ENCODE data around the gene ADGRL3. TPM values are rescaled to one million over a fixed set of nuclear protein-coding genes. Genes with fewer than 3 reads are reported as not detected.
"Not testable (repeated sequence)": the region's sequence is repeated elsewhere in the genome, so short reads cannot be mapped to it uniquely, and the experiment has no call there.

The ADGRL3 gene
- total RNA-seq, 2 experiments from 2014 or later, result not detected

- no peaks in the 10 kb centered on the region for H3K4me1 Mint-ChIP-seq
- POLR2A ChIA-PET, result no interaction called here
- H3K27ac Mint-ChIP-seq, result no peak overlapping the region
- DNase-seq (no peak), ATAC-seq (ENCODE audit: low read depth) (no peak)
- no peaks in the 10 kb centered on the region for H3K27me3 Mint-ChIP-seq
- H3K4me3 Mint-ChIP-seq, result no peak overlapping the region
- H3K36me3 Mint-ChIP-seq, result no peaks in the 10 kb centered on the region
- H3K9me3 Mint-ChIP-seq, result peaks cover 2% of the 10 kb centered on the region
Observed at GRCh38 chr4:61760820-61761219, 560.7 kb downstream of the ADGRL3 start.

GRCh38 chr4:61762722-61763627, 562.8 kb downstream of the ADGRL3 start:
- POLR2A ChIA-PET, result no interaction called here
- H3K9me3 Mint-ChIP-seq, result peaks cover 2% of the 10 kb centered on the region
- no peak for ATAC-seq (ENCODE audit: low read depth)
- no peak overlapping the region for H3K4me3 Mint-ChIP-seq
- no peaks in the 10 kb centered on the region for H3K36me3 Mint-ChIP-seq
- H3K27ac Mint-ChIP-seq, result no peak overlapping the region
- DNase-seq, result no peak
- H3K4me1 Mint-ChIP-seq, result no peaks in the 10 kb centered on the region
- H3K27me3 Mint-ChIP-seq, result no peaks in the 10 kb centered on the region

GRCh38 chr4:61763682-61764081, 563.6 kb downstream of the ADGRL3 start:
- no peak for ATAC-seq (ENCODE audit: low read depth)
- Mint-ChIP-seq H3K4me1 (no peaks in the 10 kb centered on the region), H3K27ac (no peak overlapping the region), H3K27me3 (no peaks in the 10 kb centered on the region), H3K36me3 (no peaks in the 10 kb centered on the region), H3K4me3 (no peak overlapping the region), H3K9me3 (peaks cover 3% of the 10 kb centered on the region)
- POLR2A ChIA-PET, result no interaction called here
- no peak for DNase-seq

GRCh38 chr4:61764090-61764489, 564.0 kb downstream of the ADGRL3 start:
- ATAC-seq (ENCODE audit: low read depth); H3K9me3 Mint-ChIP-seq; H3K27ac Mint-ChIP-seq; POLR2A ChIA-PET; H3K36me3 Mint-ChIP-seq; H3K4me3 Mint-ChIP-seq; H3K27me3 Mint-ChIP-seq; DNase-seq; H3K4me1 Mint-ChIP-seq: not testable (repeated sequence)

- H3K27ac Mint-ChIP-seq; H3K27me3 Mint-ChIP-seq; H3K4me1 Mint-ChIP-seq; H3K4me3 Mint-ChIP-seq; ATAC-seq (ENCODE audit: low read depth); H3K9me3 Mint-ChIP-seq; H3K36me3 Mint-ChIP-seq; DNase-seq; POLR2A ChIA-PET: not testable (repeated sequence)
Observed at GRCh38 chr4:61769444-61770167, 569.5 kb downstream of the ADGRL3 start.

GRCh38 chr4:61770456-61770855, 570.3 kb downstream of the ADGRL3 start:
- Mint-ChIP-seq H3K4me1 (no peaks in the 10 kb centered on the region), H3K27me3 (no peaks in the 10 kb centered on the region), H3K4me3 (no peak overlapping the region), H3K36me3 (no peaks in the 10 kb centered on the region), H3K27ac (no peak overlapping the region), H3K9me3 (peaks cover 7% of the 10 kb centered on the region)
- DNase-seq (no peak), ATAC-seq (ENCODE audit: low read depth) (no peak)
- POLR2A ChIA-PET, result no interaction called here

GRCh38 chr4:61771056-61771455, 570.9 kb downstream of the ADGRL3 start:
- Mint-ChIP-seq H3K36me3 (no peaks in the 10 kb centered on the region), H3K4me1 (no peaks in the 10 kb centered on the region), H3K27me3 (no peaks in the 10 kb centered on the region), H3K27ac (no peak overlapping the region), H3K4me3 (no peak overlapping the region), H3K9me3 (peaks cover 7% of the 10 kb centered on the region)
- POLR2A ChIA-PET, result no interaction called here
- no peak for DNase-seq
- no peak for ATAC-seq (ENCODE audit: low read depth)

- no peak overlapping the region for H3K4me3 Mint-ChIP-seq
- no peaks in the 10 kb centered on the region for H3K4me1 Mint-ChIP-seq
- DNase-seq, result no peak
- H3K27me3 Mint-ChIP-seq, result no peaks in the 10 kb centered on the region
- peaks cover 7% of the 10 kb centered on the region for H3K9me3 Mint-ChIP-seq
- POLR2A ChIA-PET, result no interaction called here
- no peak for ATAC-seq (ENCODE audit: low read depth)
- H3K27ac Mint-ChIP-seq, result no peak overlapping the region
- H3K36me3 Mint-ChIP-seq, result no peaks in the 10 kb centered on the region
Observed at GRCh38 chr4:61772126-61772525, 572.0 kb downstream of the ADGRL3 start.

- H3K4me1 Mint-ChIP-seq, result no peaks in the 10 kb centered on the region
- H3K9me3 Mint-ChIP-seq, result peaks cover 6% of the 10 kb centered on the region
- POLR2A ChIA-PET, result no interaction called here
- no peaks in the 10 kb centered on the region for H3K36me3 Mint-ChIP-seq
- H3K27ac Mint-ChIP-seq, result no peak overlapping the region
- no peaks in the 10 kb centered on the region for H3K27me3 Mint-ChIP-seq
- DNase-seq, result no peak
- H3K4me3 Mint-ChIP-seq, result no peak overlapping the region
- no peak for ATAC-seq (ENCODE audit: low read depth)
Observed at GRCh38 chr4:61773655-61774245, 573.6 kb downstream of the ADGRL3 start.

- DNase-seq, result no peak
- Mint-ChIP-seq H3K36me3 (no peaks in the 10 kb centered on the region), H3K4me3 (no peak overlapping the region), H3K9me3 (peaks cover 3% of the 10 kb centered on the region), H3K4me1 (no peaks in the 10 kb centered on the region), H3K27ac (no peak overlapping the region), H3K27me3 (no peaks in the 10 kb centered on the region)
- POLR2A ChIA-PET, result no interaction called here
- ATAC-seq (ENCODE audit: low read depth), result no peak
Observed at GRCh38 chr4:61782133-61782532, 582.0 kb downstream of the ADGRL3 start.

GRCh38 chr4:61783050-61783449, 582.9 kb downstream of the ADGRL3 start:
- H3K4me3 Mint-ChIP-seq, result no peak overlapping the region
- no peak overlapping the region for H3K27ac Mint-ChIP-seq
- no peaks in the 10 kb centered on the region for H3K27me3 Mint-ChIP-seq
- POLR2A ChIA-PET, result no interaction called here
- H3K9me3 Mint-ChIP-seq, result peaks cover 3% of the 10 kb centered on the region
- ATAC-seq (ENCODE audit: low read depth), result no peak
- DNase-seq, result no peak
- no peaks in the 10 kb centered on the region for H3K36me3 Mint-ChIP-seq
- H3K4me1 Mint-ChIP-seq, result no peaks in the 10 kb centered on the region

GRCh38 chr4:61785761-61786160, 585.6 kb downstream of the ADGRL3 start:
- no peaks in the 10 kb centered on the region for H3K36me3 Mint-ChIP-seq

GRCh38 chr4:61786211-61786610, 586.1 kb downstream of the ADGRL3 start:
- Mint-ChIP-seq H3K9me3 (peaks cover 2% of the 10 kb centered on the region), H3K27me3 (no peaks in the 10 kb centered on the region), H3K4me1 (no peaks in the 10 kb centered on the region), H3K36me3 (no peaks in the 10 kb centered on the region), H3K27ac (no peak overlapping the region), H3K4me3 (no peak overlapping the region)
- DNase-seq (no peak), ATAC-seq (ENCODE audit: low read depth) (no peak)
- POLR2A ChIA-PET, result no interaction called here

More at GRCh38 chr4:61785761-61786160, 585.6 kb downstream of the ADGRL3 start:
- Mint-ChIP-seq H3K27me3 (no peaks in the 10 kb centered on the region), H3K4me1 (no peaks in the 10 kb centered on the region), H3K4me3 (no peak overlapping the region), H3K27ac (no peak overlapping the region), H3K9me3 (peaks cover 2% of the 10 kb centered on the region)
- DNase-seq, result no peak
- POLR2A ChIA-PET, result no interaction called here
- no peak for ATAC-seq (ENCODE audit: low read depth)

- ATAC-seq (ENCODE audit: low read depth), result no peak
- Mint-ChIP-seq H3K27me3 (no peaks in the 10 kb centered on the region), H3K27ac (no peak overlapping the region), H3K36me3 (no peaks in the 10 kb centered on the region), H3K4me3 (no peak overlapping the region), H3K4me1 (no peaks in the 10 kb centered on the region), H3K9me3 (peaks cover 8% of the 10 kb centered on the region)
- DNase-seq, result no peak
- POLR2A ChIA-PET, result no interaction called here
Observed at GRCh38 chr4:61795998-61796397, 595.9 kb downstream of the ADGRL3 start.

Data from activated naive CD8-positive, alpha-beta T cell treated with anti-CD3 and anti-CD28 coated beads, Interleukin-2, amount 10 ng/mL, durations not matched to agents 7 days and 5 days (primary cell).